HepG2 (cell line): ENCODE results near the gene PLXND1. TPM values are rescaled to one million over a fixed set of nuclear protein-coding genes. Genes with fewer than 3 reads are reported as not detected.

Experiments
- CAMTA2 ChIP-seq: sonication (generic); formaldehyde crosslinking; IDR thresholded peaks from 2 replicates; pipeline ENCODE4 v1.4.0; 2020; ENCODE audit warnings: mild to moderate bottlenecking, missing genetic modification reagents, borderline replicate concordance
- CHCHD3 ChIP-seq: sonication (generic); formaldehyde crosslinking; IDR thresholded peaks from 2 replicates; pipeline ENCODE4 v1.8.0; 2022; ENCODE audit warnings: mild to moderate bottlenecking, missing genetic modification reagents, moderate library complexity
- DPF2 ChIP-seq: sonication (generic); formaldehyde crosslinking; IDR thresholded peaks from 2 replicates; pipeline ENCODE4 v1.4.0; 2020; ENCODE audit warnings: mild to moderate bottlenecking, low read depth, missing genetic modification reagents, borderline replicate concordance
- HMG20A ChIP-seq: IDR thresholded peaks from 2 replicates; pipeline ENCODE4 v1.6.1; 2016; ENCODE audit warnings: borderline replicate concordance
- JUN ChIP-seq: sonication (generic); formaldehyde crosslinking; IDR thresholded peaks from 2 replicates; pipeline ENCODE4 v1.4.0; 2020; ENCODE audit warnings: mild to moderate bottlenecking, missing genetic modification reagents
- NCOA1 ChIP-seq: sonication (generic); formaldehyde crosslinking; IDR thresholded peaks from 2 replicates; pipeline ENCODE4 v1.9.0; 2021; ENCODE audit warnings: missing genetic modification reagents
- TOPORS ChIP-seq: sonication (generic); formaldehyde crosslinking; IDR thresholded peaks from 2 replicates; pipeline ENCODE4 v1.8.0; 2023; ENCODE audit warnings: mild to moderate bottlenecking, missing genetic modification reagents
- ZFX ChIP-seq: sonication (generic); formaldehyde crosslinking; IDR thresholded peaks from 2 replicates; pipeline ENCODE4 v1.4.0; 2020; ENCODE audit warnings: mild to moderate bottlenecking, low read depth, missing genetic modification reagents, moderate library complexity
- ZMYM2 ChIP-seq: sonication (generic); formaldehyde crosslinking; IDR thresholded peaks from 2 replicates; pipeline ENCODE4 v1.8.0; 2022; ENCODE audit warnings: mild to moderate bottlenecking, missing genetic modification reagents
- ZNF121 ChIP-seq: sonication (generic); formaldehyde crosslinking; IDR thresholded peaks from 2 replicates; pipeline ENCODE4 v1.5.0; 2020; ENCODE audit warnings: mild to moderate bottlenecking, missing genetic modification reagents
- ZNF205 ChIP-seq: IDR thresholded peaks from 2 replicates; pipeline ENCODE4 v1.6.1; 2018; ENCODE audit warnings: missing biosample characterization, missing genetic modification reagents
- ZNF337 ChIP-seq: sonication (generic); formaldehyde crosslinking; IDR thresholded peaks from 2 replicates; pipeline ENCODE4 v1.5.1; 2020; ENCODE audit warnings: missing genetic modification reagents, low read depth, mild to moderate bottlenecking, borderline replicate concordance
- ZNF33B ChIP-seq: sonication (generic); formaldehyde crosslinking; IDR thresholded peaks from 2 replicates; pipeline ENCODE4 v1.5.1; 2020; ENCODE audit warnings: mild to moderate bottlenecking, missing genetic modification reagents
- ZNF749 ChIP-seq: sonication (generic); formaldehyde crosslinking; IDR thresholded peaks from 2 replicates; pipeline ENCODE4 v1.8.0; 2022; ENCODE audit warnings: mild to moderate bottlenecking, missing genetic modification reagents, moderate library complexity, borderline replicate concordance
- ZNF788 ChIP-seq: sonication (generic); formaldehyde crosslinking; IDR thresholded peaks from 2 replicates; pipeline ENCODE4 v1.5.0; 2020; ENCODE audit warnings: mild to moderate bottlenecking, missing genetic modification reagents, borderline replicate concordance
- polyA plus RNA-seq, 8 experiments: library from polyadenylated mRNA; depleted of rRNA in 3 of 8; stranded (reverse) in 7 of 8; unstranded in 1 of 8; fragments of >200 nt; fragmentation: Illumina TruSeq in 4 of 8; extraction: Trizol in 4 of 8; gene quantifications; 2 replicates each; pipeline versions ENCODE4 v1.2.1 to v1.2.3, GENCODE V29; 2011 to 2016; ENCODE audit warnings: low read depth in 4 of 8, missing spikeins in 1 of 8, mixed read lengths in 1 of 8; ENCODE audit not compliant: insufficient read depth in 1 of 8
- total RNA-seq, 5 experiments: library from RNA; depleted of rRNA; stranded (reverse); fragments of >200 nt; fragmentation: Illumina TruSeq; extraction: Trizol; gene quantifications; 2 replicates each; pipeline ENCODE4 v1.2.3, GENCODE V29; 2016; ENCODE audit warnings: low read depth in 1 of 5
- TF ChIP-seq, protein P1 (sequence below): sonication (generic); formaldehyde crosslinking; IDR thresholded peaks from 2 replicates; pipeline ENCODE4 v1.5.0; 2020; ENCODE audit warnings: missing genetic modification reagents
- TF ChIP-seq, protein P2 (sequence below): sonication (generic); formaldehyde crosslinking; IDR thresholded peaks from 2 replicates; pipeline ENCODE4 v1.4.0; 2020; ENCODE audit warnings: missing genetic modification reagents
- TF ChIP-seq, protein P3 (sequence below): sonication (generic); formaldehyde crosslinking; IDR thresholded peaks from 2 replicates; pipeline ENCODE4 v1.5.1; 2020; ENCODE audit warnings: mild to moderate bottlenecking, missing genetic modification reagents, borderline replicate concordance
- TF ChIP-seq, protein P4 (sequence below): sonication (generic); formaldehyde crosslinking; IDR thresholded peaks from 2 replicates; pipeline ENCODE4 v1.8.0; 2022; ENCODE audit warnings: low read depth, missing genetic modification reagents
- TF ChIP-seq, protein P5 (sequence below): sonication (generic); formaldehyde crosslinking; IDR thresholded peaks from 2 replicates; pipeline ENCODE4 v1.4.0; 2020; ENCODE audit warnings: missing genetic modification reagents, mild to moderate bottlenecking, borderline replicate concordance
- TF ChIP-seq, protein P6 (sequence below): IDR thresholded peaks from 2 replicates; pipeline ENCODE4 v1.6.1; 2018; ENCODE audit warnings: missing genetic modification reagents

The PLXND1 gene
- total and polyA plus RNA-seq, 2 of the 13 experiments (the other 11 are each of a cell fraction or from before 2014, with no cell fraction given) = 15.9 to 42.0 TPM

DNA sequence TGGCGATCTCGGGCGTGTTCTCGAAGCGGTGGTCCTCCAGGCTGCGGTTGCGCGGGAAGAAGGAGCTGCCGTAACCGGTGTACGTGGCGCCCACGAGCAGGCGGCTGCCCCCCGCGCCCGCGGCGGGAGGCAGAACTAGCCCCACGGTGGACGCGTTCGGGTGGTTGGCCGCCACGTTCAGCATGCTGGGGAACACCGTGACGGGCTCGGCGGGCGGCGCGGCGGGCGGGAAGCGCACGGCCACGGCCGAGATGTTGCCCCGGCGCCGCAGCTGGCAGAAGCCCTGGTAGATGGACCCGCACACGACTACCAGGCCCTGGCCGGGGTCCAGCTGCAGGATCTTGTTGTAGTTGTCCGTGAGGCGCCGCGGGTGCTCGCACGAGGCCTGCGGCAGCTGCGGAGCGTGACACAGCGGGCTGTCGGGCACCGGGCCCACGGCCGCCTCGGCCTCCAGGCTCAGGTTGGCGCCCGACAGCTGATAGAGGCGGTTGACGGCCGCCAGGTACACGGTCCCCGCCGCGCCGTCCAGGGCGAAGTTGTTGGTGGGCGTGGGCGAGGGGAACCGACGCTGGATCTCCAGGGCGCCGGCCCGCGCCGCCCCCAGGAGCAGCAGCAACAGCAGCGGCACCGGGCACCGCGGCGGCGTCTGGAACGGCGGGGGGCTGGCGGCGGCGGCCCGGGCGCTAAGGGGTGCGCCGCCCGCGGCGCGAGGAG, 397 bp downstream of the PLXND1 start (continued):
- TF ChIP-seq CAMTA2 (CRISPR knock-in tag) (no peak), NCOA1 (CRISPR knock-in tag) (0 out of 2 replicates have a peak, but pooled peaks have one; percentile 3), ZNF205 (CRISPR knock-in tag) (0 out of 2 replicates have a peak, but pooled peaks have one; percentile 5), JUN (no peak), ZNF788 (CRISPR knock-in tag) (peak; percentile 56; the same call in 1 of the 2 replicates), ZMYM2 (0 out of 2 replicates have a peak, but pooled peaks have one; percentile 37), ZNF749 (CRISPR knock-in tag) (0 out of 2 replicates have a peak, but pooled peaks have one; percentile 75), ZFX (peak; percentile 30), ZNF121 (CRISPR knock-in tag) (peak; percentile 22; the same call in 1 of the 2 replicates), DPF2 (CRISPR knock-in tag) (no peak), CHCHD3 (CRISPR knock-in tag) (0 out of 2 replicates have a peak, but pooled peaks have one; percentile 70), HMG20A (no peak), ZNF33B (CRISPR knock-in tag) (peak; percentile 79; the same call in 1 of the 2 replicates), TOPORS (CRISPR knock-in tag) (peak; percentile 70; the same call in 1 of the 2 replicates), ZNF337 (peak; percentile 65; the same call in 1 of the 2 replicates)
- TF ChIP-seq, protein P1, sequence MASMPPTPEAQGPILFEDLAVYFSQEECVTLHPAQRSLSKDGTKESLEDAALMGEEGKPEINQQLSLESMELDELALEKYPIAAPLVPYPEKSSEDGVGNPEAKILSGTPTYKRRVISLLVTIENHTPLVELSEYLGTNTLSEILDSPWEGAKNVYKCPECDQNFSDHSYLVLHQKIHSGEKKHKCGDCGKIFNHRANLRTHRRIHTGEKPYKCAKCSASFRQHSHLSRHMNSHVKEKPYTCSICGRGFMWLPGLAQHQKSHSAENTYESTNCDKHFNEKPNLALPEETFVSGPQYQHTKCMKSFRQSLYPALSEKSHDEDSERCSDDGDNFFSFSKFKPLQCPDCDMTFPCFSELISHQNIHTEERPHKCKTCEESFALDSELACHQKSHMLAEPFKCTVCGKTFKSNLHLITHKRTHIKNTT (CRISPR knock-in tag) = no peak
- TF ChIP-seq, protein P2, sequence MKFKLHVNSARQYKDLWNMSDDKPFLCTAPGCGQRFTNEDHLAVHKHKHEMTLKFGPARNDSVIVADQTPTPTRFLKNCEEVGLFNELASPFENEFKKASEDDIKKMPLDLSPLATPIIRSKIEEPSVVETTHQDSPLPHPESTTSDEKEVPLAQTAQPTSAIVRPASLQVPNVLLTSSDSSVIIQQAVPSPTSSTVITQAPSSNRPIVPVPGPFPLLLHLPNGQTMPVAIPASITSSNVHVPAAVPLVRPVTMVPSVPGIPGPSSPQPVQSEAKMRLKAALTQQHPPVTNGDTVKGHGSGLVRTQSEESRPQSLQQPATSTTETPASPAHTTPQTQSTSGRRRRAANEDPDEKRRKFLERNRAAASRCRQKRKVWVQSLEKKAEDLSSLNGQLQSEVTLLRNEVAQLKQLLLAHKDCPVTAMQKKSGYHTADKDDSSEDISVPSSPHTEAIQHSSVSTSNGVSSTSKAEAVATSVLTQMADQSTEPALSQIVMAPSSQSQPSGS (CRISPR knock-in tag) = no peak
- TF ChIP-seq, protein P3, sequence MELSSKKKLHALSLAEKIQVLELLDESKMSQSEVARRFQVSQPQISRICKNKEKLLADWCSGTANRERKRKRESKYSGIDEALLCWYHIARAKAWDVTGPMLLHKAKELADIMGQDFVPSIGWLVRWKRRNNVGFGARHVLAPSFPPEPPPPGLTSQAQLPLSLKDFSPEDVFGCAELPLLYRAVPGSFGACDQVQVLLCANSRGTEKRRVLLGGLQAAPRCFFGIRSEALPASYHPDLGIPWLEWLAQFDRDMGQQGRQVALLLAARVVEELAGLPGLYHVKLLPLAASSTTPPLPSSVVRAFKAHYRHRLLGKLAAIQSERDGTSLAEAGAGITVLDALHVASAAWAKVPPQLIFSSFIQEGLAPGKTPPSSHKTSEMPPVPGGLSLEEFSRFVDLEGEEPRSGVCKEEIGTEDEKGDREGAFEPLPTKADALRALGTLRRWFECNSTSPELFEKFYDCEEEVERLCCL (CRISPR knock-in tag) = no peak
- TF ChIP-seq, protein P4, sequence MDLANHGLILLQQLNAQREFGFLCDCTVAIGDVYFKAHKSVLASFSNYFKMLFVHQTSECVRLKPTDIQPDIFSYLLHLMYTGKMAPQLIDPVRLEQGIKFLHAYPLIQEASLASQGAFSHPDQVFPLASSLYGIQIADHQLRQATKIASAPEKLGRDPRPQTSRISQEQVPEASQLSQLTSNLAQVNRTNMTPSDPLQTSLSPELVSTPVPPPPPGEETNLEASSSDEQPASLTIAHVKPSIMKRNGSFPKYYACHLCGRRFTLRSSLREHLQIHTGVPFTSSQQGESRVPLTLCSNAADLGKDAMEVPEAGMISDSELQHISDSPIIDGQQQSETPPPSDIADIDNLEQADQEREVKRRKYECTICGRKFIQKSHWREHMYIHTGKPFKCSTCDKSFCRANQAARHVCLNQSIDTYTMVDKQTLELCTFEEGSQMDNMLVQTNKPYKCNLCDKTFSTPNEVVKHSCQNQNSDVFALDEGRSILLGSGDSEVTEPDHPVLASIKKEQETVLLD (CRISPR knock-in tag) = peak; percentile 0; the same call in 1 of the 2 replicates
- TF ChIP-seq, protein P5, sequence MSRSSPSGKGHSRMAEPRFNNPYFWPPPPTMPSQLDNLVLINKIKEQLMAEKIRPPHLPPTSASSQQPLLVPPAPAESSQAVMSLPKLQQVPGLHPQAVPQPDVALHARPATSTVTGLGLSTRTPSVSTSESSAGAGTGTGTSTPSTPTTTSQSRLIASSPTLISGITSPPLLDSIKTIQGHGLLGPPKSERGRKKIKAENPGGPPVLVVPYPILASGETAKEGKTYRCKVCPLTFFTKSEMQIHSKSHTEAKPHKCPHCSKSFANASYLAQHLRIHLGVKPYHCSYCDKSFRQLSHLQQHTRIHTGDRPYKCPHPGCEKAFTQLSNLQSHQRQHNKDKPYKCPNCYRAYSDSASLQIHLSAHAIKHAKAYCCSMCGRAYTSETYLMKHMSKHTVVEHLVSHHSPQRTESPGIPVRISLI (CRISPR knock-in tag) = no peak
- TF ChIP-seq, protein P6, sequence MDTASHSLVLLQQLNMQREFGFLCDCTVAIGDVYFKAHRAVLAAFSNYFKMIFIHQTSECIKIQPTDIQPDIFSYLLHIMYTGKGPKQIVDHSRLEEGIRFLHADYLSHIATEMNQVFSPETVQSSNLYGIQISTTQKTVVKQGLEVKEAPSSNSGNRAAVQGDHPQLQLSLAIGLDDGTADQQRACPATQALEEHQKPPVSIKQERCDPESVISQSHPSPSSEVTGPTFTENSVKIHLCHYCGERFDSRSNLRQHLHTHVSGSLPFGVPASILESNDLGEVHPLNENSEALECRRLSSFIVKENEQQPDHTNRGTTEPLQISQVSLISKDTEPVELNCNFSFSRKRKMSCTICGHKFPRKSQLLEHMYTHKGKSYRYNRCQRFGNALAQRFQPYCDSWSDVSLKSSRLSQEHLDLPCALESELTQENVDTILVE (CRISPR knock-in tag) = no peak
